ENCODE measurements around the gene FHIP2A. TPM values are rescaled to one million over a fixed set of nuclear protein-coding genes. Genes with fewer than 3 reads are reported as not detected.
A peak's percentile ranks its signal among the peaks of the same experiment; 100 is the strongest.

The FHIP2A gene
- total RNA-seq, 4 donors from 2014 or later = 21.0 to 37.4 (median 30.2) TPM

- ATAC-seq (ENCODE audit: low FRiP score) = no peak
- no peak for TF ChIP-seq CTCF (IDR thresholded peaks at IDR 0.05)
- no peak for DNase-seq (ENCODE audit: low spot score)
Measured at GRCh38 chr10:114857922-114858629, 36.5 kb downstream of the FHIP2A start.

GRCh38 chr10:114859222-114859621 lies 37.6 kb downstream of the FHIP2A start:
- TF ChIP-seq CTCF (IDR thresholded peaks at IDR 0.05) = no peak
- ATAC-seq (ENCODE audit: low FRiP score) = peak; percentile 39

GRCh38 chr10:114862456-114862855 lies 40.9 kb downstream of the FHIP2A start:
- no peak for ATAC-seq (ENCODE audit: low FRiP score)

More at GRCh38 chr10:114859222-114859621, 37.6 kb downstream of the FHIP2A start:
- no peak for DNase-seq (ENCODE audit: low spot score)

GRCh38 chr10:114867365-114867764 lies 45.8 kb downstream of the FHIP2A start:
- TF ChIP-seq CTCF (IDR thresholded peaks at IDR 0.05) = no peak
- ATAC-seq (ENCODE audit: low FRiP score) (no peak), DNase-seq (ENCODE audit: low spot score) (no peak)

More at GRCh38 chr10:114862456-114862855, 40.9 kb downstream of the FHIP2A start:
- no peak for DNase-seq (ENCODE audit: low spot score)
- TF ChIP-seq CTCF (IDR thresholded peaks at IDR 0.05) = no peak

- TF ChIP-seq CTCF (IDR thresholded peaks at IDR 0.05) = no peak
- no peak for ATAC-seq (ENCODE audit: low FRiP score)
- no peak for DNase-seq (ENCODE audit: low spot score)
Measured at GRCh38 chr10:114868870-114869519, 47.4 kb downstream of the FHIP2A start.

- no peak for TF ChIP-seq CTCF (IDR thresholded peaks at IDR 0.05)
- ATAC-seq (ENCODE audit: low FRiP score) (no peak), DNase-seq (ENCODE audit: low spot score) (no peak)
Measured at GRCh38 chr10:114869520-114869892, 47.9 kb downstream of the FHIP2A start.

GRCh38 chr10:114870486-114870885 lies 48.9 kb downstream of the FHIP2A start:
- no peak for TF ChIP-seq CTCF (IDR thresholded peaks at IDR 0.05)
- ATAC-seq (ENCODE audit: low FRiP score) = no peak
- DNase-seq (ENCODE audit: low spot score) = no peak

Measured in omental fat pad (tissue), 4 donors.